Measurements from ENCODE around the gene FAM171A1.
"Not testable (repeated sequence)": the region's sequence is repeated elsewhere in the genome, so short reads cannot be mapped to it uniquely, and the experiment has no call there.

Gene FAM171A1

GRCh38 chr10:15314482-15315045 lies 56.5 kb downstream of the FAM171A1 start:
- DNase-seq = peak; percentile 19 to 30

GRCh38 chr10:15313843-15314242 lies 57.2 kb downstream of the FAM171A1 start:
- peak in 1 of 2 experiments; percentile 73 for DNase-seq

GRCh38 chr10:15313047-15313446 lies 58.0 kb downstream of the FAM171A1 start:
- no peak for DNase-seq

GRCh38 chr10:15311569-15312280 lies 59.4 kb downstream of the FAM171A1 start:
- DNase-seq = no peak

- DNase-seq = no peak
These were observed 60.1 kb downstream of the FAM171A1 start for GRCh38 chr10:15310776-15311568.

GRCh38 chr10:15309221-15309620 lies 61.9 kb downstream of the FAM171A1 start:
- no peak for DNase-seq

- DNase-seq = no peak
These were observed 64.3 kb downstream of the FAM171A1 start for GRCh38 chr10:15306735-15307280.

GRCh38 chr10:15305634-15306033 lies 65.5 kb downstream of the FAM171A1 start:
- no peak for DNase-seq

GRCh38 chr10:15305161-15305560 lies 65.9 kb downstream of the FAM171A1 start:
- no peak for DNase-seq

GRCh38 chr10:15302188-15302956 lies 68.7 kb downstream of the FAM171A1 start:
- DNase-seq = not testable (repeated sequence)

- no peak for DNase-seq
These were observed 70.4 kb downstream of the FAM171A1 start for GRCh38 chr10:15300697-15301096.

GRCh38 chr10:15300145-15300544 lies 70.9 kb downstream of the FAM171A1 start:
- no peak for DNase-seq

GRCh38 chr10:15296701-15297100 lies 74.4 kb downstream of the FAM171A1 start:
- no peak for DNase-seq

GRCh38 chr10:15295537-15296325 lies 75.4 kb downstream of the FAM171A1 start:
- DNase-seq = no peak

- no peak for DNase-seq
These were observed 76.9 kb downstream of the FAM171A1 start for GRCh38 chr10:15293862-15294842.

GRCh38 chr10:15290671-15291070 lies 80.4 kb downstream of the FAM171A1 start:
- DNase-seq = no peak

GRCh38 chr10:15290150-15290549 lies 80.9 kb downstream of the FAM171A1 start:
- no peak for DNase-seq

- DNase-seq = no peak
These were observed 90.1 kb downstream of the FAM171A1 start for GRCh38 chr10:15280974-15281373.

- DNase-seq = no peak
These were observed 90.6 kb downstream of the FAM171A1 start for GRCh38 chr10:15280462-15280861.

GRCh38 chr10:15279236-15279635 lies 91.9 kb downstream of the FAM171A1 start:
- no peak for DNase-seq

- DNase-seq = no peak
These were observed 92.3 kb downstream of the FAM171A1 start for GRCh38 chr10:15278786-15279185.

Measured in cerebellar nuclear complex (tissue), 1 donor.